Stimulated activated CD4-positive, alpha-beta T cell treated with anti-CD3 and anti-CD28 coated beads, Interleukin-1b, Interleukin-23, amount 100 ng/mL, for 24 hours (primary cell): ENCODE measurements around the gene AIPL1.
A peak's percentile ranks its signal among the peaks of the same experiment; 100 is the strongest.
"Not testable (repeated sequence)": the region's sequence is repeated elsewhere in the genome, so short reads cannot be mapped to it uniquely, and the experiment has no call there.

Experiments
- DNase-seq, 4 experiments: peaks; one replicate each; pipeline ENCODE4 v3.0.0-alpha.2; 2020; ENCODE audit warnings: low read depth in 4 of 4, low spot score in 1 of 4

AIPL1 gene, protein sequence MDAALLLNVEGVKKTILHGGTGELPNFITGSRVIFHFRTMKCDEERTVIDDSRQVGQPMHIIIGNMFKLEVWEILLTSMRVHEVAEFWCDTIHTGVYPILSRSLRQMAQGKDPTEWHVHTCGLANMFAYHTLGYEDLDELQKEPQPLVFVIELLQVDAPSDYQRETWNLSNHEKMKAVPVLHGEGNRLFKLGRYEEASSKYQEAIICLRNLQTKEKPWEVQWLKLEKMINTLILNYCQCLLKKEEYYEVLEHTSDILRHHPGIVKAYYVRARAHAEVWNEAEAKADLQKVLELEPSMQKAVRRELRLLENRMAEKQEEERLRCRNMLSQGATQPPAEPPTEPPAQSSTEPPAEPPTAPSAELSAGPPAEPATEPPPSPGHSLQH

DNA sequence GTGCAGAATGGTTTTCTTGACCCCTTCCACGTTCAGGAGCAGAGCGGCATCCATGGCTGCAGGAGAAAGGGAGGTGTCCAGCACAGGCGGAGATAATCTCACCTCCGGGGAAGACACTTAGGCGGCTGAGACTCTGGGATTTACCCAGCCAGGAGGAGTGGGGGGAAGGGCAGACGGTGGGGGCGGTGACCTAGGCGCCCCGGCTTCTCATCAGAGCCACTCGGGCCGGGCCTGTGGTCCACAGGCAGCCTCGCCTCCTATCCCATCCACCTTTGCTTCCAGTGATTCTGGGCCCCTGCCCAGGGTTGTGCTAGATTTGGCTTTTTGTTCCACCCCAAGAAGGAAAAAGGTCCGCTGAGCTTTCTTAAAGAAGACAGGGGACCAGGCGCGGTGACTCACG lies at the start of gene AIPL1:
Gene AIPL1 (minus strand): TSS at position 71 of the 400 bp plus-strand sequence. CDS start 17 bp downstream, at position 54.
- no peak for DNase-seq

DNA sequence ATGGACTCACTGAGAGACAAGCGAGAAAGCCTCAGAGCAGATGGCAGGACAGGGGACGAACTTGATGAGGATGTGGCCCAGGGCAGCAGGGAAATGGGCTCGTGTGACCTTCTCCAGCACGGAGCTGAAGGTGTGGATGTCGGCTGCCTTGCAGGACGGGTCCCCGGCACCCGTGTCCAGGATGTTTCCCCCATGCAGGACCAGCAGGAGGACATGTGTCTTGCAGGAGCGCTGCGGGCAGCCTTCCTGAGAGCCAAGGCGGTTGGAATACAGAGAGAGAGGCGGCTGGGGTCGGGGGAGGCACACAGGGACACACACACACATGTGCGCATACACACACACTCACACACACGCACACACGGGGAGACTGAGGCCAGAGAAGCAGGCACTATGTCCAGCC lies 48.6 kb upstream of the AIPL1 start:
- no peak for DNase-seq

DNA sequence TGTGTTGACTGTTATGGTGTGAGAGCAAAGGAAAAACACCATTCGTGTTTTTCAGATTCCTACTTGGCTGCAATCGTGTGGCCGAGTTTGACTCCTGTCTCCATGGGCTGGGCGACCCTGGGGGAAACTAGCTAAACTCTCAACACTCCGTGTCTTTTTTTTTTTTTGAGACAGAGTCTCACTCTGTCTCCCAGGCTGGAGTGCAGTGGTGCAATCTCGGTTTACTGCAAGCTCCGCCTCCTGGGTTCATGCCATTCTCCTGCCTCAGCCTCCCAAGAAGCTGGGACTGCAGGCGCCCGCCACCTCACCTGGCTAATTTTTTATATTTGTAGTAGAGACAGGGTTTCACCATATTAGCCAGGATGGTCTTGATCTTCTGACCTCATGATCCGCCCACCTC lies 47.9 kb upstream of the AIPL1 start:
- not testable (repeated sequence) for DNase-seq

DNA sequence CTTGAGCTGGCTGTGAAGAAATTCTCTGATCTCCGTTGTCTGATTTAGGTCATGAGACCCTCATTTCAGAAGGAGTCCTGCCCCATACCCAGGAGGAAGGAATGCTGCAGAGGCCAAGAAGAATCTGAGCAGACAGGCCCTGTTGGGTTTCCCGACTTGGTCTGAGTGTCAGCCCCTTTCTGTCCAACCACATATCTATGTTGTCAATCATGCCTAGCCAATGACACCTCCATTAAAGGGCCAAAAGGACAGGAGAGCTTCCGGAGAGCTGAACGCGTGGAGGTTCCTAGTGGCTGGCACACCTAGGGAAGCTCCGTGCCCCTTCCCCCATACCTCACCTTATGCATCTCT lies 47.2 kb upstream of the AIPL1 start:
- DNase-seq: no peak

DNA sequence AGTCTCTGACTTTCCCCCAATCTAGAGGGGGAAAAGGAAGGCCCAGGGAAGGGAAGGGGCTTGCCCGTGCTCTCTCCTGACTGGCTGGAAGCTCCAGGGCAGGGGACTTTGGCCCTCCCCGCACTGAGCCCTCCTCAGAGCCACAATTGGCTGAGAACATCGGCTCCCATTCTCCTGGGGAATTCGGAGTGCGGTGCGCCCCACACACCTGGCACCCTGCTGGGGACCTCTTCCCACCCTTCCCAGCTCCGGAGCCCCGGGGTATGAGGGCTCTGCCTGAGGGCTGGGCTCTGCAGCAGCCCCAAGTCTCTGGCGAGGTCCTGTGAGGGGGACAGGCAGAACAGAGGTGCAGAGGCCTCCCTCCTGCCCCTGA lies 45.4 kb upstream of the AIPL1 start:
- DNase-seq: no peak

DNA sequence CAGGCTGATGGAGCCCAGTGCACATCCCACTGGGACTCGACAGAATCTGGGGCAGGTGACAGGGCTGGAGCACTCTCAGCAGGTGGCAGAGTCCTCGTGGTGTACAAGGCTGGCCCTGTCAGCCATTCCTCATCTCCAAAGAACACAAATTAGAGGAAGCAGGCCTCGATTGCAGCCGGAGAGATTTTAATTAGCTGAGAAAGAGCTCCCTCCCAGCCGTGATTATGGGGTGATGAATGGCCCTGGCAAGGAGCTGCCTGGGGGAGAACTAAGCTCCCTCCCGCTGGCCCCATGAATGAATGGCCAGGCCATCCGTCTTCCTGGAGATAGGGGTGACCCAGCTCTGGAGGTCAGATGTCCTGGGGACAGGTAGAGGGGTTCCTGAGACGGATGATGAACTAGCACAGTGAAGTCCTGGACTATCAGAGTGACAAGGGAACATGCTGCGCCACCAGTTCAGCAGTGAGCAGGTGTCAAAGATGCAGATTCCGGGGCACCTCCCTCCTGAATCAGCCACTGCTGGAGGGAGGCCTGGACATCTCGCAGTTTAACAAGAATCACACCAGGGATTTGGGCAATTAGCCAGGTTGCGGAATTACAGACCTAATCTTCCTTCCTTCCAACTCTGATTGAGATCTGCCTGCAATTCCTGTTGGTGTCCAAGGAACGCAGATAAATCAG lies 44.8 kb upstream of the AIPL1 start:
- no peak for DNase-seq

DNA sequence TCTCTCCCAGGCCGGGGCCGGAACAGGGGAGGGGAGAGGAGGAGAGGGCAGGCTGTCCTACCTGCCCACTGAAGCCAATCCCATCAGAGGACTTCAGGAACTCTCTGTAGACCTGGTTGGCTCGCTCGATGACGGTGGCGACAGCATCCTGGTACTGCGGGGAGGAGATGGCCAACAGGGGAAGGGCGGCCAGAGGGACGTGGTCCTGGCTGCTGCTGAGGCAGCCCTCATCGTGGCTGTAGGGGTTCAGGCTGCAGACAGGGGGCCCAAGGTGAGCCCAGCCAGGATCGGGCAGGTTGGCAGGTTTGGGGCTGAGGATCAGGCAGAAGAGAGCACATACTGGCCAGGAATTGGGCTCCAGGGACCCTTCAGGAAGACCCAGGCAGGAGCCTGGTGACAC lies 43.6 kb upstream of the AIPL1 start:
- no peak for DNase-seq

DNA sequence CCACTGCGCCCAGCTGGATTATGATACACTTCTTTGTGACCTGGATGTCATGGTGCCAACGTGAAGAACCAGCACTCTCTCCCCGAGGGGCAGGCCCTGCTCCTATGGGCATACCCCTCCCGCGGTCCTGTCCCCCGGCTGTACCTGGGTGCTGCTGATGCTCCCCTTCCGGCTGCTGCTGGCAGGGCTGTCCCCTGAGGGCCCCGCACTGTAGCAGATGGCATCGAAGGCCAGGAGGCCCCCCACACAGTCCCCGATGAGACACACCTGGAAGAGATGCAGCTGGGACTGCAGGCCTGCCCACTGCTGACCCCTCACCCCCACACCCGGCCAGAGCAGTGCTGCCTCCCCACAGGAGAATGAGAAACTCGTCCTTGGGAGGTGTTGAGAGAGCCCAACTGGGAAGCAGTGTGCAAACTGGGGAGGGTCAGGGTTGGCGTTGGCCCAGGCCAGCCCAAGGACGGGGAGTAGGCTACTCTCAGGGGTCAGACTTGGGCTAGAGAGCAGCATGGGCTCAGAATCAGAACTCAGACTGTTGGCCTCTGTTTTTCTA lies 43.0 kb upstream of the AIPL1 start:
- DNase-seq: no peak

DNA sequence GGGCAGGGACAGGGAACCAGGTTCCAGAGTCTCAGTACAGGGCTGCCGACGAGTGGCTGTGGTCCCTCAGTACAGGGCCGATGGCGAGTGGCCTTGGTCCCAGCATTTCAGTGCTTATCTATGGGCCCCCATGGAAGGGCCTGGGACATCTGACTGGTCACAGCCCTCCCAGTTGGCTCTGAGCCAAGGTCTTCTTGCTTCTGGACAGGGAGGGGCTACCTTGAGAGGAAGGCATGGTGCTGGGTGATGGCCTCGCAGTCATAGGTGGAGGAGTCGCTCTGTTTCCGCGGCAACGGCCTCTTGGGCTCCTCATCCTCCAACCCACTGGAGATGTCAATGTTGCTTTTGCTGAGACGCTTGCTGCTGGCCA lies 41.9 kb upstream of the AIPL1 start:
- DNase-seq: no peak

DNA sequence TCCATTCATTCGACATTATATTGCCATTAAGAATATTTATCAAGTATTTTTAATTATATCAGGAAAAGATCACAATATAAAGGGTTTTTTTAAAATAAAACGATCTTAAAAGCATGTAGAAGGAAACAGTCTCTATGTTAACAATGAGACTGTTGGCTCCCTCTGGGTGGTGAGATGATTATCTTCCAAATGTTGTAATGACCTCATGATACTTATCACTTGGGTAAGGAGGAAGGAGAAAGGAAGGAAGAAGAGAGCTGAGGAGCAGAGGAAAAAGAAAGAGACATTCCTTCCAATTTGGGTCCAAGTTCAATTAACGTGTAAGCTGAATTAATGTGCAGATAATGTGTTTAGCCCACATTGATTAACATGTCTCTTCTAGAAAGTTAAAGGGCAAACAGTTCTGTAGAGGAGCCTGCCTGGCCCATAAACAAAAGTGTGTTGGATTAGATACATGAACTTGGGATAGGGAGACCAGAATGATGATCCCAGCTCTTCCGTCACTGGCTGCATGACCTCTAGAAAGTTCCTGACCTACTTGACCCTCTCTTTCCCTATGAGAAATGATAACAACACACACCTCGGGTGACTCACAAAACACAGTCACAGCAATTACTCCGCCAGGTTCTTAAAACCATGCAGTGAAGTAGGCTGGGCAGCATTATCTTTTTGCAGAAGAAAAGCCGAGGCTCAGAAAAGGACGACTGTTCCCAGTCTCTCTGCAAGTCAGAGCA lies 41.3 kb upstream of the AIPL1 start:
- DNase-seq: no peak

DNA sequence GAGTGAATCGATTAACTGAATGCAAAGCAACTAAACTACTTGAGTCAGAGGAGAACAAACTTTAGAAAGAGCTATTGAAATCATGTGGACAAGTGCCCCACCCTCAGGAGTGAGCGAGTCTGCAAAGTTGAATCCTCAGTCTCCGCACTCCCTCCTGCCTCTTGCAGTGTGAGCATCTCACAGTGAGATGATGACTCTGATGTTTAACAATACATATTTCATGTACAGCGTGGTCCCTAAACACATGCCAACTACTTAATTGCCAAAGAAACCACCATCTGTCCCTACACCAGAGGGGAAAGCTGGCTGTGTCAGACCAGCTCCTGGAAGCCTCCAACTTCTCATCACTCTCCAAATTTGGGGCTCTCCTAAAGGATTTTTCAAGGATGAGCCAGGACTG lies 40.5 kb upstream of the AIPL1 start:
- DNase-seq: no peak

DNA sequence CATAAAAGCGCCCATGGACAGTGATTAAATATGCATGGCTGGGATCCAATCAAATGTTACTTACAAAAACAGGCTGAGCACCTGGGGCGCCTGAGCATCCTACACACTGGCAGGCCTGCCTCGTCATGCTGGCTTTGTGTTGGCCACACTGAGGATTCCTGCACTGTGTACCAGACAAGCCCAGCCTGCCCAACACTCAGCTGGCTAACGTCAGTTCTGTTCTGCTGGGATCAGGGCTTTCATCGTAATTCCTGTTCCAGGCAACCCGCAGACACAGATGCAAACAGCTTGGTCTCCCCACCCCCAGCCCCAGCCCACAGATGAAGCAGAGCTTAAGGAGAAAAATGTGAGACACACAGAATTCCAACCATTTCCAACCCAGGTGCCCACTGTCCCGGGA lies 40.0 kb upstream of the AIPL1 start:
- DNase-seq: no peak

DNA sequence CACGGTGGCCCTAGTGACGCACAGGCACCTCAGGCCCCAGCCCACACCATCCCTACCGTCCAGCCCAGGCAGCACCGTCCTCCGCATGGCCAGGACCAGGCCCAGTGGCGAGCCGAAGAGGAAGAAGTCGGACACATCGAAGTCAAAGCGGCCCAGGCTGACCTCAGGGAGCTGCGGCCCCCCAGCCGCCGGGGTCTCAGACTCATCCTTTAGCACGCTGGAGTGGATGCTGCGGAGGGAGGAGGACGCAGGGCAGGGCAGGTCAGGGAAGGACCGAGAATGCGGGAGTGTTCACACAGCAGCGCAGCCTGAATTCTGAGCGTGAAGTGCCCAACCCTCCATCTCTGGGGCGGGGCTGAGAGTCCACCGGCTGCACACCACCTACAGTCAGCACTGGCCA lies 39.5 kb upstream of the AIPL1 start:
- DNase-seq: no peak

DNA sequence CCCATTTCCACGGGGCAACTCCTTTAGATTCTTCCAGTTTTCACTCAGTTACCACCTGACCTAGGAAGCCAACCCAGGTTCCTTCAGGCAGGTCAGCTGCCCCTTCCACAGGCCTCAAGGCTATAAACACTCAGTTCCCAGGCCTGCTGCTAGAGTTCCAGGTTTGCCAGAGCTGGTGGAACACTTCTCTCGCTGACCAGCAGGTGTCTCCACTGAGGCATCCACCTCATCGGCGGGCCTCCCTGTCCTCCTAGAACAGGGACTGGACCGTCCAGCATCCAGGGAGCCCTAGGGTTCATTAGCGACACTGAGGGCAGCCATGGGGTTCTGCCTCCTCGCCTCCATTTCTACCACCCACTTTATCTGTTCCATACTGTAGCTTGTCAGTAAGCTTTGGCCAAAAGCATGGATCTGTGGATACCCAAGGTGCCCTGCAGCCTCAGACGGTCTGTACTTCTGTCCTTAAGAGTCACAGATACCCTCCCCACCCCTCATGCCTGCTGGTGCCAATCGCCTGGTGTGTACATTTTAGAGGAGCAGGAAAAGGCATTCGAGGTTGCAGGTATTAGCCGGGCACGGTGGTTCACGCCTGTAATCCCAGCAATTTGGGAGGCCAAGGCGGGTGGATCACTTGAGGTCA lies 38.3 kb upstream of the AIPL1 start:
- peak; percentile 39 to 53 (median 46) for DNase-seq

DNA sequence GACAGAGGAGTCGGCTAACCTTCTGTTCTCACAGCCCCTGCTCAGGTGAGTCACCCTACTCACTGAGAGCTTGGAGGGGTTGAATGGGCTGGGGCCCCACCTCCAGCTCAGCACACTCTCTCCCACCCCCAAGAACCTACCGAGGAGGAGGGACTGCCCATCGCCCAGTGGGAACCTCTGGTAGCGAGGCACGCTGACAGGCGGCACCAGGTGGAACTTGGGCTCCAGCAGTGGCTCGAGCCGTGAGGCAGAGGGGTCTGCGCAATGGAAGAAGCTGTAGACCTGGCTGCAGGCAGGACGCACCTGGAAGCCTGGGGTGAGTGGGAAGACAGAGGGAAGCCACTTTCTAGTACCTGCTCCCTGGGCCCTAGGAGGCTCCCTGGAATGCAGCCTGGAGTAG lies 37.6 kb upstream of the AIPL1 start:
- DNase-seq: no peak

DNA sequence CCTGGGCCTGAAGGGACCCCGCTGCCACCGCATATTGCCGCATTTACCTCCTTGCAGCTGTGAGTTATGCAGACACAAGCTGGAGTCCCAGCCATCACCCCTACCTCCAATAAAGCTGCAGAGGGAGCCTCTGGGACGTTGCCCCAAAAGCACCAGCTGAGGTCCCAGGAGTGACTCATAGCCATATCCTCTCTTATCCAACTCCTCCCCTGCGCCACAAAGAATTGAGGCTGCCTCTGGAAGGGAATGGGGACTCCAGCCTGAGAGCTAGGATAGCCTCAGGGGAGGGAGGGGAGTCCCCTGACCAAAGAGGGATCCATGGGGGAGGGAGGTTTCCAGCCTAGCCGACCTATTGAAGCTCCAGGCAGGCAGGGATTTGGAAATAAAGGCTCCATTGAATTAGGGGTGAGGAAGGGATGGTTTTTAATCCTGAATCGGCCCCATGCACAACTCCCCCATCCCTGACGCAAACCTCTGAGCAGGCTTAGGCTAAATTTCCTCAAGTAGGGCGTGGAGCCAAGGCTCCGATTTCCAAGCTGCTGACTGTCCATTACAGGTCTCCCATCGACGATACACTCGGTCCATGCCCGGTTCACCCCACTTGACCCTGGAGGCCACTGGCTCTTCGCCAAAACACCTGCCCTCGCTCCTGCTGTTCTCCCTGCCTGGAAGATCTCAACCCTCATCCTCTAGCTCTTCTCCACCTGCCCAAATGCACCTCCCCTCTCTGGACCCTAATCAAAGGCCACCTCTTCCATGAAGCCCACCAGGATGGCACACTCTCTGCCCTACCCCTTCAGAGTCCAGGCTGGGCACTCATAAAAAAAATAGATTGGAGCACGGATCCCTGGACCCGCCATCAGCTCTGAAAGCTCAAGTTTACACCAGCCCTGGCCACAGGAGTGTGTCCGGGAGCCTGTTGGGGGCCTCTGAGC lies 36.9 kb upstream of the AIPL1 start:
- DNase-seq: no peak

DNA sequence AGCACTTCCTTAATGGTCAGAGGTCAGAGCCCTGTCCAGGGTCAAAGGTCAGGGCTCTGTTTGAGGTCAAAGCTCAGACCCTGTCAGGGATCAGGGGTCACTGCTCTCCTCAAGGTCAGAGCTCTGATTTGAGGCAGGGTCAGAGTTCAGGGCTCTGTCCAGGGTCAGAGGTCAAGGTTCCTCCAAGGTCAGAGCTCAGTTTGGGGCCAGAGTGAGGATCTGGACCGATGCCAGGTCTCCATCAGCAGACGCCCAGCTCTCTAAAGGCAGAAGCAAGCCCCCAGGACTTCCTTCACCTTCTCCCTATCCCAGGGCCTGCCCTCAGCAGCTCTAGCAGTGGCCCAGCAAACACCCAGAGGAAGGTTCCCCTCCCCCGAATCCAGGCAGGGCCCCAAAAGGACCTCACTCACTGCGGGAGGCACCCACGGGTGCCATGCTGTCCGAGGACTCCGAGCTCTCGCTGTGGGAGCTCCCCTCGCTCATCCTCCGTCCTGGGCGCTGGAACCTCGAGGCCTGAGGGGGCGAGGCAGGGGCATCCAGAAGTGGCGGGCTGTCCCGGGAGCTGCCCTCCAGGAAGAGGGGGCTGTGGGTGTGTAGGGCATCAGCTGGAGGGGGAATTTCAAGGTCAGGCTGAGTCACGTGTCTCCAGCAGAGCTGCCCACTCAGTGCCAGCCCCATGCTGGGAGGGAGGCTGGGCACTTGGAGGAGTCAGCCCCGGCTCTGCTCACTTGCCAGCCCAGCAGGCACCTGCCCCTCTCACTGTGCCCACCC lies 36.0 kb upstream of the AIPL1 start:
- no peak for DNase-seq

DNA sequence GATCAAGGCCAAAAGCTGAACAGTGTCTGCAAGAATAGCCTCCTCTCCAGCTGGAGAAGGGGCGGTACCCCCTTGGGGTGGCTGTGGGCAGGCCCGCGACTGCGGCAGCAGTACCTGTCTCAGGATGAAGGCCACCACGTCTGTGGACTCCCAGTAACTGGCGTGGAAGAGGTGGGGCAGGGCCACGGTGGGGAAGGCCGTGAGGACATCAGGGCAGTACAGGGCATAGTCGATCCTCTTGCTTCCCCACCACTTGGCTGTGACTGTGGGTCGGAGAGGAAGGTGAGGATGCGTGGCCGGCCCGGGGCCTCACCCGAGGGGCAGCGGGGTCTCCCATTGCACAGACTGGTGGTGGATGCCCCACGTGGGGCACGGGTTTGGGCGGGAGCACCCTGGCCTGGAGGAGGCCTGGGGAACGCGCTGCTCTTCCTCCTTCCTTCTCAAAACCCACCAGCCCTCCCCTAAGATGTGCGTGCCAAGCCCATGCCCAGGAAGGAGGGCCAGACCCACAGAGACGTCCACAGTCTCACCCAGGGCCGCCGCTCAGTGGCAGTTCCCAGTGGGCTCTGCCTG lies 35.3 kb upstream of the AIPL1 start:
- no peak for DNase-seq

DNA sequence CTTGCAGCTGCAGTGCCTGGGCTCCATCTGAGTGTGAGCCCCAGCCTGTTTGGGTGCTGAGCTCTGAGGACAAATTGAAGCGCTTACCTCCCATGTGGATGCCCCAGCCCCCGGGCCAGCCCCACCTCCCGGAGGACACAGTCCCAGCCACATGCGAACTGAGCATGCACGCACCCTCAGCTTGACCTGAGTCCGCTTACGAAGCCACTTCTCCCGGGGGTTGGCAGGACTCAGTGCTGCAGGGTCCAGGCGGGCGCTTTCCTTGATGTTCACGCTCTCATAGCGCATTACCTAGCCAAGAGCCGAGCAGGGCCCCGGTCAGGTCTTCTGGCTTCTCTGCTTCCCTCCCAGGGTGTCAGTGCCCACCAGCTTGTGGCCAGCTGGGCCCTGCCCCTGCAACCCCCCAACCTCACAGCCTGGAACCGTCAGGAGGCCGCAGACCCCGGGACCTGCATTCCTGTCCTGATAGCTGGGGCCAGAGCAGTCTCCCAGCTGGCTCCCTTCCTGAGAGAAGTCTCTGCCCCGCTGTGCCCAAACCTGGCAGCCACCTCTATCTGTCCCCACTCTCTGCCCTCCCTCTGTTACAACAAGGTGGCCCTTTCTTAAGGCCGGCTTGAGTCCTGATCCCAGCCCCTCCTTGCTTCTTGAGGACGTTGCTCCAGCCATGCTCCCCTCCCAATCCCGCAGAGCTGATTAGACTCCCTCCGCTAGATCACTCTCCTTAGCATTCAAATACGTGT lies 33.3 kb upstream of the AIPL1 start:
- DNase-seq: no peak
